BJ (cell line): Measurements from ENCODE around the gene APLP2. TPM values are rescaled to one million over a fixed set of nuclear protein-coding genes. Genes with fewer than 3 reads are reported as not detected.

Source experiments
- CTCF ChIA-PET: fragments of 350-600 bp; formaldehyde crosslinking; extraction: SDS; loops from one replicate; lab custom pipeline; 2021; ENCODE audit warnings: antibody characterized with exemption, inconsistent platforms; lab: Yijun Ruan, JAX
- POLR2A ChIA-PET: fragments of 300-600 bp; sonication (Branson Sonifier 250); formaldehyde crosslinking; extraction: SDS; loops from one replicate; lab custom pipeline; 2021; ENCODE audit warnings: antibody characterized with exemption; lab: Charles Lee
- DNase-seq: peaks from one replicate; pipeline ENCODE4 v3.0.0-alpha.2; 2011; ENCODE audit warnings: low read depth
- H3K27me3 ChIP-seq: 2 replicates; pipeline ENCODE4 v1.6.0; 2011; ENCODE audit warnings: low read length; ENCODE audit not compliant: control insufficient read depth, insufficient read depth
- H3K36me3 ChIP-seq: 2 replicates; pipeline ENCODE4 v1.5.1; 2011; ENCODE audit warnings: low read length; ENCODE audit not compliant: control insufficient read depth, insufficient read depth
- H3K4me3 ChIP-seq: 2 replicates; pipeline ENCODE4 v1.5.1; 2011; ENCODE audit warnings: low read depth, mild to moderate bottlenecking, control low read depth, low read length
- polyA plus RNA-seq: library from polyadenylated mRNA; depleted of rRNA; stranded (reverse); fragments of >200 nt; gene quantifications from 2 replicates; pipeline ENCODE4 v1.2.3, GENCODE V29; 2011
- TF ChIP-seq, protein P1 (sequence below): IDR thresholded peaks from 2 replicates; pipeline ENCODE4 v1.5.1; 2011; ENCODE audit warnings: low read depth, mild to moderate bottlenecking, control low read depth, inconsistent platforms, low read length, moderate library complexity; ENCODE audit not compliant: insufficient read depth

Gene APLP2
- polyA plus RNA-seq, 1 experiment = 465 TPM

DNA sequence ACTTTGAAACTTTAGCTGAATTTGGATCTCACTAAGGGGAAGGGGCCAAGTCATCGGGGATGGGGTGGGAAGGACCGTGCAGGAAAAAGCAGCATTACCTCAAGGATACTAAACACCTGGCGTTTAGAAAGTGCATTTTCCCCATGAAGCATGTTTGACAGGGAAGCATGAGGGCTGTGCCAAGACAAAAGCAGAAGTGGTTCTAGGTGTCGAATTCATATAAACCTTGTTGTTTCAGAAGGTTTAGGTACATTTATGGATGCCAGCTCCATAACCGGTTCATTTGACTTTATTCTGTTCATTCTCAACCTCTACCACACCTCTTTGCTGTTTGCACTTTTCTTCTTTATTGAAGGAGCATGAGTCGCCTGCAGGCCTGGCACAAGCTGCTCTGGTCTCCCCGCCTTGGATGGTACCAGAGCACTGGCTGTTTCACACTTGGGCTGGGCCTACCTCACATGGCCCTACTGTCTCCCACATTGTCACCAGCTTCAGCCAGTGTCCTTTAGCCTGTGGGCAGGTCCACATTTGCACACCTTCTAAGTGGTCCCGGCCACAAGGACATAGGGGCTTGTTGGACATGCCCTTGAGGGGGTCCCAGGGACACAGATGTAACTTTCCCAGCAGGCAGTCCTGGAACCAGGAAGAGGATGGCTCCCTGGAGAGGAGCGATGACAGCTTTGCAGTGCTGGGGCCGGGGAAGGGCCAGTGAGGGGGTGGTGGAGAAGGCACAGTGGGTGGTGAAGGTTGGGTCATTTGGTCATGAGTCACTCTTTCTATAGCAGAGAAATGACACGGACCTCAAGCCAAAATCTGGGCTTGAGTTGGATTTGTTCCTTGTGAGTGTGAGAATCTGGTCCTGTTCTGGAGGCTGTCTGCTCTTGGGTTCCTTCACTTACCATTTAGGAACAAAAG is 86.7 kb downstream of the APLP2 start:
- Histone ChIP-seq H3K27me3 (peaks cover 29% of the 10 kb centered on the region), H3K36me3 (no peaks in the 10 kb centered on the region), H3K4me3 (no peak overlapping the region)
- no peak for DNase-seq
- TF ChIP-seq, protein P1, sequence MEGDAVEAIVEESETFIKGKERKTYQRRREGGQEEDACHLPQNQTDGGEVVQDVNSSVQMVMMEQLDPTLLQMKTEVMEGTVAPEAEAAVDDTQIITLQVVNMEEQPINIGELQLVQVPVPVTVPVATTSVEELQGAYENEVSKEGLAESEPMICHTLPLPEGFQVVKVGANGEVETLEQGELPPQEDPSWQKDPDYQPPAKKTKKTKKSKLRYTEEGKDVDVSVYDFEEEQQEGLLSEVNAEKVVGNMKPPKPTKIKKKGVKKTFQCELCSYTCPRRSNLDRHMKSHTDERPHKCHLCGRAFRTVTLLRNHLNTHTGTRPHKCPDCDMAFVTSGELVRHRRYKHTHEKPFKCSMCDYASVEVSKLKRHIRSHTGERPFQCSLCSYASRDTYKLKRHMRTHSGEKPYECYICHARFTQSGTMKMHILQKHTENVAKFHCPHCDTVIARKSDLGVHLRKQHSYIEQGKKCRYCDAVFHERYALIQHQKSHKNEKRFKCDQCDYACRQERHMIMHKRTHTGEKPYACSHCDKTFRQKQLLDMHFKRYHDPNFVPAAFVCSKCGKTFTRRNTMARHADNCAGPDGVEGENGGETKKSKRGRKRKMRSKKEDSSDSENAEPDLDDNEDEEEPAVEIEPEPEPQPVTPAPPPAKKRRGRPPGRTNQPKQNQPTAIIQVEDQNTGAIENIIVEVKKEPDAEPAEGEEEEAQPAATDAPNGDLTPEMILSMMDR = no peak
- POLR2A ChIA-PET = no interaction called here
- CTCF ChIA-PET = no interaction called here

DNA sequence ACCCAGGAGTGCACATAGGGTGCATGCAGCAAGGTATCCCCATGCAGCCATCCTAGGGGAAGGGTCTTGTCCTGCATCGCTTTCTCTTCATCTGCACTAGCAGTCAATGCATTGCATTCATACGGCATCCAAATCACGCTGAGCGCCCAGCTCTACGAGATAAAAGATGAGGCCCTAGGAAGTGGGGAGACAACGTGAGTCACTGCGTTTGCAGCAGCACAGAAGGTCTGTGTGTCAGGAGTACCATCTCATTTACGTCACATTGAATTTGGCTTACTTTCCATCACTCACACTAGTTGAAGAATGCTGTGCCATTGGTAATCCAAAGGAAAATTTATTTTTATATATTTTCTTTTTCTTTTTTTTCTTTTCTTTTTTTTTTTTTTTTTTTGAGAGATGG is 87.4 kb downstream of the APLP2 start:
- Histone ChIP-seq H3K36me3 (no peaks in the 10 kb centered on the region), H3K27me3 (peaks cover 36% of the 10 kb centered on the region), H3K4me3 (no peak overlapping the region)
- ChIA-PET CTCF (no interaction called here), POLR2A (no interaction called here)
- TF ChIP-seq, protein P1 = no peak
- DNase-seq = no peak

DNA sequence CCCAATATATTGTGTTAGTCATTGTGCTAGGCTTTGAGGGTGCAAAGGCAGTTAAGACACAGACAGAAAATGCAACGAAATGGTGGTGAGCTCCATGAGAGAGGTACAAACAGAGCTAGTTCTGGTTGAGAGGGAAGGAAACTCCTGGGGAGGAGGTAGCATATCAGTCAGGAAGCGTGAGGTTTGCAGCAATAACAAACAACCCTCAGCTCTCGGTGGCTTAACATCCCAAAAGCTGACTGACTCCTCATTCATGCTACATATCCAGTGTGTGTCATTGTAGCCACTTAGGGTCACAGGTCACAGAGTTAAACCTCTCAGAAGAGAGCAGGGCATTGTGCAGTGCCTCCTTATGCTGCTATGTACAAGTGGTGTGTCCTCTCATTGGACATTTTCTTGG is 88.1 kb downstream of the APLP2 start:
- ChIA-PET POLR2A (no interaction called here), CTCF (no interaction called here)
- no peak for DNase-seq
- peaks cover 39% of the 10 kb centered on the region for H3K27me3 ChIP-seq
- TF ChIP-seq, protein P1 = no peak
- H3K4me3 ChIP-seq = no peak overlapping the region
- no peaks in the 10 kb centered on the region for H3K36me3 ChIP-seq

DNA sequence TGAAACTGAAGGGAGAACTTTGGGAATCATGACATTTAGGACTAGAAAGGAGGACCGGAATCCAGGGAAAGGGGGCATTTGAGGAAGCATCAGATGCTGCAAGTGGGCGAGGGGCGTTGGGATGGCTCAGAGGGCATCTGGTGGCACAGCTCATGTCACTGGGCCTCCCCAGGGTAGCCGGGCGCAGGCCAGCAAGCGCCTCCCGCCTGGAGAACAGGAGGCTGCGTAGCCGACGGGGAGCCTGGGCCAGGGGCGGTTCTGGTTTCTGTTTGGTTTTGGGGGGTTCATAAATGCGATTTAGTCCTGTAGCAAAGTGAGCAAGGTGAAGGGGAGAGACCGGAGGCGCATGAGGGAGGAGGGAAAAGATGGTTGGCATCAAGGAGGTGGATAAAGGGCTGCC is 89.4 kb downstream of the APLP2 start:
- Histone ChIP-seq H3K27me3 (peaks cover 44% of the 10 kb centered on the region), H3K36me3 (no peaks in the 10 kb centered on the region), H3K4me3 (no peak overlapping the region)
- no peak for DNase-seq
- CTCF ChIA-PET = no interaction called here
- TF ChIP-seq, protein P1 = no peak
- POLR2A ChIA-PET = no interaction called here

DNA sequence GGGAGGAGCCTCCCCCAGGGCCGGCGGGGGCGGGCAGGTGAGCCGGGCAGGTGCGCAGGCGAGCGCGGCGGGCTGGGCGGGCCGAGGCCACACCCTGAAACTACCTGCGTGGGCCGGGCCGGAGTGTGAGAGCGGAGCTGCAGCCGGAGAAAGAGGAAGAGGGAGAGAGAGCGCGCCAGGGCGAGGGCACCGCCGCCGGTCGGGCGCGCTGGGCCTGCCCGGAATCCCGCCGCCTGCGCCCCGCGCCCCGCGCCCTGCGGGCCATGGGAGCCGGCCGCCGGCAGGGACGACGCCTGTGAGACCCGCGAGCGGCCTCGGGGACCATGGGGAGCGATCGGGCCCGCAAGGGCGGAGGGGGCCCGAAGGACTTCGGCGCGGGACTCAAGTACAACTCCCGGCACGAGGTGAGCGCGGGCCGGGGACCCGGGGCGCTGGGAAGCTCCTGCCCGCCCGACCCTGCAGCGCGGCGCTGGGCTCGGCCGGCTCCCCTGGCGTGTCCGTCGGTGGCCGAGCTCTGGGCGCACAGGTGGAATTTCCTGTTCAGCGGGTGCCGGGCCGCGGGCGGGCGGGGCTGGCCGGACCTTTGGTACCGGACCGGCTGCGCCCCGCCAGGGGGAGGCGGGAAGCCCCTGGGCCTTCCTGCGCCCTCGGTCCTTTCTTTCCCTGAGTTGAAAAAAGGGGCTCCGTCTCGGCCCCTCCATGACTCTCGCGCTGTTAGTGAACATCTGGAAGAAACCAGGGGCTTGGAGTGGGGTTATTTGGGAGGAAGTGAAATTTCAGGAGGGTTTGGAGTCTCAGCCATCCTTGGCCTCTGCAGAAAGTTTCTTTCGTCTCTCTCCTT is 90.2 kb downstream of the APLP2 start, which contains the start of gene ST14:
TSS of gene ST14 (plus strand) at position 126 of the 841 bp plus-strand sequence. CDS start at position 324, 198 bp downstream.
- no peak within 1 kb of the TSS for H3K4me3 ChIP-seq
- no peak for DNase-seq
- TF ChIP-seq, protein P1 = no peak
- H3K36me3 ChIP-seq = no peaks in the 10 kb centered on the region
- ChIA-PET CTCF (no interaction called here), POLR2A (no interaction called here)
- H3K27me3 ChIP-seq = peaks cover 44% of the 10 kb centered on the region
